Endothelial cell of hepatic sinusoid (primary cell): ENCODE results near the gene CCNG1.
"Not testable (repeated sequence)": the region's sequence is repeated elsewhere in the genome, so short reads cannot be mapped to it uniquely, and the experiment has no call there.

ENCODE experiments used
- in situ Hi-C: cut with HindIII; loops from 2 replicates; pipeline ENCODE4 v1.10.0; 2017; ENCODE audit warnings: low sequenced_read_pairs

Gene CCNG1

GRCh38 chr5:163440954-163441353 lies 3.6 kb downstream of the CCNG1 start:
- in situ Hi-C loops: no loop called here

GRCh38 chr5:163444526-163444925 lies 7.1 kb downstream of the CCNG1 start:
- in situ Hi-C loops: no loop called here

GRCh38 chr5:163445345-163445744 lies 8.0 kb downstream of the CCNG1 start:
- in situ Hi-C loops: no loop called here

GRCh38 chr5:163447191-163447590 lies 9.8 kb downstream of the CCNG1 start:
- in situ Hi-C loops: no loop called here

- in situ Hi-C loops: no loop called here
Observed at GRCh38 chr5:163447875-163448274, 10.5 kb downstream of the CCNG1 start.

- in situ Hi-C loops: no loop called here
Observed at GRCh38 chr5:163448491-163448890, 11.1 kb downstream of the CCNG1 start.

GRCh38 chr5:163451489-163451888 lies 14.1 kb downstream of the CCNG1 start:
- in situ Hi-C loops: no loop called here

GRCh38 chr5:163453705-163454104 lies 16.3 kb downstream of the CCNG1 start:
- in situ Hi-C loops: no loop called here

- in situ Hi-C loops: not testable (repeated sequence)
Observed at GRCh38 chr5:163455406-163455805, 18.0 kb downstream of the CCNG1 start.

GRCh38 chr5:163456029-163456589 lies 18.7 kb downstream of the CCNG1 start:
- in situ Hi-C loops: no loop called here

GRCh38 chr5:163456840-163457239 lies 19.4 kb downstream of the CCNG1 start:
- in situ Hi-C loops: no loop called here

GRCh38 chr5:163458778-163459385 lies 21.5 kb downstream of the CCNG1 start:
- in situ Hi-C loops: no loop called here

- in situ Hi-C loops: no loop called here
Observed at GRCh38 chr5:163459462-163459818, 22.0 kb downstream of the CCNG1 start.

GRCh38 chr5:163459819-163460561 lies 22.6 kb downstream of the CCNG1 start, which contains the start of gene NUDCD2:
TSS of gene NUDCD2 (minus strand) at chr5:163460102. CDS start at chr5:163460050, 52 bp downstream.
- in situ Hi-C loops: loop anchor here (5.0 kb wide), 1 partner anchor 37 kb away; no protein-coding TSS in a partner anchor

- in situ Hi-C loops: loop anchor here (5.0 kb wide), 1 partner anchor 37 kb away; no protein-coding TSS in a partner anchor
Observed at GRCh38 chr5:163460562-163461171, 23.3 kb downstream of the CCNG1 start, which contains the start of gene HMMR. TSS of gene HMMR (plus strand) at chr5:163460632. CDS start at chr5:163460693, 61 bp downstream.

- in situ Hi-C loops: loop anchor here (5.0 kb wide), 1 partner anchor 34 kb away; no protein-coding TSS in a partner anchor
Observed at GRCh38 chr5:163463063-163463435, 25.7 kb downstream of the CCNG1 start.

GRCh38 chr5:163467682-163468081 lies 30.3 kb downstream of the CCNG1 start:
- in situ Hi-C loops: no loop called here

GRCh38 chr5:163473635-163474243 lies 36.3 kb downstream of the CCNG1 start:
- in situ Hi-C loops: no loop called here

GRCh38 chr5:163475411-163475810 lies 38.0 kb downstream of the CCNG1 start:
- in situ Hi-C loops: no loop called here

- in situ Hi-C loops: no loop called here
Observed at GRCh38 chr5:163478126-163478981, 41.0 kb downstream of the CCNG1 start.
